GM12878 (cell line): ENCODE data around the gene IFNLR1. TPM values are rescaled to one million over a fixed set of nuclear protein-coding genes. Genes with fewer than 3 reads are reported as not detected.

Source experiments
- ATAC-seq: fragments of 200-7000 bp; cut with Tn5 transposase; 3 replicates; pipeline ENCODE4 v1.9.1; 2020; ENCODE audit warnings: mild to moderate bottlenecking, moderate library complexity
- BruUV-seq: library from RNA; stranded (reverse); fragments of 400-500 nt; replicated peaks from 2 replicates; lab custom pipeline; 2021; lab: Mats Ljungman, UMichigan
- CTCF ChIA-PET: fragments of 300-600 bp; sonication (Branson Sonifier 250); formaldehyde crosslinking; extraction: SDS; loops from one replicate; lab custom pipeline; 2021; ENCODE audit warnings: inconsistent platforms; lab: Yijun Ruan, JAX
- POLR2A ChIA-PET: fragments of 350-600 bp; formaldehyde crosslinking; extraction: SDS; loops from one replicate; lab custom pipeline; 2021; ENCODE audit warnings: inconsistent platforms; lab: Charles Lee
- RAD21 ChIA-PET: fragments of 300-600 bp; sonication (Branson Sonifier 250); formaldehyde crosslinking; loops from one replicate; lab custom pipeline; 2023; ENCODE audit warnings: antibody characterized with exemption; ENCODE audit not compliant: unreplicated experiment; lab: Charles Lee
- SMC1A ChIA-PET: fragments of 300-600 bp; sonication (Branson Sonifier 250); formaldehyde crosslinking; loops from one replicate; lab custom pipeline; 2023; ENCODE audit not compliant: unreplicated experiment, uncharacterized antibody; lab: Charles Lee
- DNase-seq: peaks from one replicate; pipeline ENCODE4 v3.0.0-alpha.2; 2011; ENCODE audit warnings: low read depth, low spot score
- FAIRE-seq: peaks from 3 replicates; lab custom pipeline; 2011; peaks lifted over from hg19 to GRCh38; lab: Jason Lieb, UNC
- H2AFZ ChIP-seq: 2 replicates; pipeline ENCODE4 v1.6.0; 2011; ENCODE audit warnings: low read depth, low read length, control low read depth; ENCODE audit not compliant: control insufficient read depth
- H3K27ac ChIP-seq: 2 replicates; pipeline ENCODE4 v1.5.1; 2011; ENCODE audit warnings: control low read depth; ENCODE audit not compliant: control insufficient read depth, insufficient read depth
- H3K27me3 ChIP-seq, 2 experiments: replicated peaks in 1 of 2; 2 replicates each; pipeline versions ENCODE4 v1.6.0 to v1.6.1; 2011; ENCODE audit warnings: low read length in 1 of 2; ENCODE audit not compliant: control insufficient read depth in 2 of 2, insufficient read depth in 2 of 2
- H3K36me3 ChIP-seq, 2 experiments: 2 replicates each; pipeline ENCODE4 v1.5.1; 2011; ENCODE audit warnings: low read length in 1 of 2; ENCODE audit not compliant: control insufficient read depth in 2 of 2, insufficient read depth in 2 of 2
- H3K4me1 ChIP-seq: 2 replicates; pipeline ENCODE4 v1.6.1; 2011; ENCODE audit warnings: mild to moderate bottlenecking, low read length, moderate library complexity, mixed read lengths; ENCODE audit not compliant: control insufficient read depth, insufficient read depth
- H3K4me2 ChIP-seq: 2 replicates; pipeline ENCODE4 v1.6.0; 2011; ENCODE audit warnings: control low read depth; ENCODE audit not compliant: control insufficient read depth, insufficient read depth
- H3K4me3 ChIP-seq: fragments of 200-600 bp; sonication (generic); 2 replicates; pipeline ENCODE4 v1.5.1; 2016
- H3K79me2 ChIP-seq: 2 replicates; pipeline ENCODE4 v1.6.0; 2011; ENCODE audit warnings: low read length; ENCODE audit not compliant: control insufficient read depth, insufficient read depth
- H3K9ac ChIP-seq: 2 replicates; pipeline ENCODE4 v1.8.0; 2011; ENCODE audit warnings: low read length, control low read depth, mixed read lengths; ENCODE audit not compliant: control insufficient read depth, insufficient read depth
- H3K9me3 ChIP-seq: replicated peaks from 3 replicates; pipeline ENCODE4 v1.5.1; 2011; ENCODE audit warnings: mild to moderate bottlenecking, low read length; ENCODE audit not compliant: control insufficient read depth, insufficient read depth
- H4K20me1 ChIP-seq: 2 replicates; pipeline ENCODE4 v1.6.0; 2011; ENCODE audit not compliant: control insufficient read depth, insufficient read depth
- BACH1 ChIP-seq: fragments of 450-650 bp; IDR thresholded peaks from 2 replicates; pipeline ENCODE4 v1.6.1; 2017; ENCODE audit warnings: mild to moderate bottlenecking, borderline replicate concordance
- CHD4 ChIP-seq: fragments of 200-600 bp; sonication (generic); IDR thresholded peaks from 2 replicates; pipeline ENCODE4 v1.6.1; 2016; ENCODE audit warnings: mild to moderate bottlenecking
- HDGF ChIP-seq: fragments of 450-650 bp; IDR thresholded peaks from 2 replicates; pipeline ENCODE4 v1.6.1; 2016; ENCODE audit warnings: antibody characterized with exemption
- IKZF2 ChIP-seq, 2 experiments: fragments of 450-650 bp; IDR thresholded peaks; 2 replicates each; pipeline ENCODE4 v1.6.1; 2017; ENCODE audit warnings: mild to moderate bottlenecking in 2 of 2, moderate library complexity in 2 of 2
- PRDM15 ChIP-seq: fragments of 450-650 bp; formaldehyde crosslinking; IDR thresholded peaks from 2 replicates; pipeline ENCODE4 v1.4.0; 2020; ENCODE audit warnings: mild to moderate bottlenecking, moderate library complexity
- RUNX3 ChIP-seq: IDR thresholded peaks from 2 replicates; pipeline ENCODE4 v1.6.1; 2012; ENCODE audit warnings: low read length, inconsistent platforms
- SMAD1 ChIP-seq: fragments of 450-650 bp; IDR thresholded peaks from 2 replicates; pipeline ENCODE4 v1.6.1; 2018; ENCODE audit warnings: mild to moderate bottlenecking, low read depth; ENCODE audit not compliant: partially characterized antibody
- TARDBP ChIP-seq: IDR thresholded peaks from 2 replicates; pipeline ENCODE4 v1.6.1; 2016; ENCODE audit warnings: borderline replicate concordance
- USF2 ChIP-seq: IDR thresholded peaks from 2 replicates; pipeline ENCODE4 v1.6.1; 2011; ENCODE audit warnings: low read depth, low read length, improper control_type of control experiment, borderline replicate concordance
- YY1 ChIP-seq: IDR thresholded peaks from 2 replicates; pipeline ENCODE4 v1.6.1; 2011; ENCODE audit warnings: low read depth, mild to moderate bottlenecking, low read length
- ZNF592 ChIP-seq: fragments of 450-650 bp; IDR thresholded peaks from 2 replicates; pipeline ENCODE4 v1.6.1; 2017; ENCODE audit warnings: mild to moderate bottlenecking, moderate library complexity
- WGBS: methylation state at CpG from one replicate; pipeline ENCODE4 v1.1.6; 2016; ENCODE audit warnings: low lambda C conversion rate; ENCODE audit not compliant: insufficient replicate concordance, insufficient coverage; ENCODE audit errors: missing lambda C conversion rate; 5-methylcytosine and 5-hydroxymethylcytosine counted together
- in situ Hi-C: fragments of 300-500 bp; cut with MboI; formaldehyde crosslinking; loops from 9 replicates; pipeline ENCODE4 v1.14.3; 2018; ENCODE audit warnings: mixed read lengths
- intact Hi-C: fragments of 100-400 bp; cut with micrococcal nuclease; formaldehyde crosslinking; loops from one replicate; pipeline ENCODE4 v1.14.2; 2022; ENCODE audit not compliant: unreplicated experiment
- polyA plus RNA-seq, 11 experiments: library from polyadenylated mRNA; depleted of rRNA in 4 of 11; unstranded in 6 of 11; stranded (reverse) in 5 of 11; fragments of >200 nt; fragmentation: Nextera tagmentation in 4 of 11; fragmentation: Illumina TruSeq in 1 of 11; extraction: Ambion mirVana in 4 of 11; extraction: Trizol in 1 of 11; gene quantifications; 1 replicate in 1 of 11; 2 replicates in 10 of 11; pipeline versions ENCODE4 v1.2.1 to v1.2.3, GENCODE V29; 2011 to 2016; ENCODE audit warnings: inconsistent platforms in 2 of 11, missing spikeins in 2 of 11, low read depth in 1 of 11
- total RNA-seq, 4 experiments: library from RNA; depleted of rRNA in 3 of 4; stranded (reverse); fragments of >200 nt in 3 of 4; fragmentation: Illumina TruSeq in 1 of 4; extraction: Trizol in 1 of 4; gene quantifications; 2 replicates each; pipeline versions ENCODE4 v1.2.1 to v1.2.3, GENCODE V29; 2013 to 2021

IFNLR1 gene
- total and polyA plus RNA-seq, 10 of the 15 experiments (the other 5 are each of a cell fraction or from before 2014, with no cell fraction given), result 0.31 to 5.6 (median 3.9) TPM

GRCh38 chr1:24111996-24112779, 74.9 kb downstream of the IFNLR1 start, which contains the start of gene MYOM3:
Gene MYOM3 (minus strand): TSS chr1:24112135. CDS start chr1:24108636, 3,499 bp downstream.
- WGBS, result 47% methylated on average over 27 of the region's 27 CpGs
- Histone ChIP-seq H3K4me1 (no peaks in the 10 kb centered on the region), H2AFZ (no peak within 1 kb of the TSS), H3K9me3 (no peaks in the 10 kb centered on the region), H4K20me1 (no peaks in the 10 kb centered on the region), H3K27me3 (no peaks in the 10 kb centered on the region; a peak in 3 of 4 replicates), H3K79me2 (no peaks in the 10 kb centered on the region), H3K36me3 (no peaks in the 10 kb centered on the region), H3K4me2 (peak within 1 kb of the TSS; percentile 30; the same call in 1 of the 2 replicates), H3K4me3 (no peak within 1 kb of the TSS), H3K27ac (no peak within 1 kb of the TSS), H3K9ac (no peak within 1 kb of the TSS)
- ChIA-PET SMC1A (interaction anchor here (1.4 kb wide), 1 partner anchor 86 kb away, joined by 3 read pairs; no protein-coding TSS in a partner anchor), RAD21 (interaction anchor here (1.0 kb wide), 1 partner anchor 340 kb away, joined by 3 read pairs; no protein-coding TSS in a partner anchor), POLR2A (no interaction called here), CTCF (interaction anchor here (1.0 to 1.4 kb wide), 3 partner anchors 41 to 162 kb away, joined by 3 to 5 read pairs (median 3); no protein-coding TSS in a partner anchor)
- no TSS peak for BruUV-seq
- no peak for DNase-seq
- ATAC-seq, result peak; percentile 96
- intact Hi-C loops, result no loop called here
- FAIRE-seq, result no peak
- in situ Hi-C loops, result no loop called here
- TF ChIP-seq IKZF2 (IDR thresholded peaks at IDR 0.05) (no peak), TARDBP (no peak), RUNX3 (peak; percentile 94), CHD4 (no peak), YY1 (0 out of 2 replicates have a peak, but pooled peaks have one; percentile 47), USF2 (no peak), BACH1 (no peak), HDGF (no peak), SMAD1 (no peak), PRDM15 (CRISPR knock-in tag) (no peak), ZNF592 (no peak)
